NT2/D1 (cell line): ENCODE measurements around the gene ROBO1.

ENCODE experiments used
- SUZ12 ChIP-seq: IDR thresholded peaks from 2 replicates; pipeline ENCODE4 v1.6.1; 2011; ENCODE audit not compliant: insufficient read length, insufficient read depth; ENCODE audit errors: extremely low read depth
- YY1 ChIP-seq: IDR thresholded peaks from 2 replicates; pipeline ENCODE4 v1.6.1; 2011; ENCODE audit not compliant: insufficient read length, insufficient read depth

DNA sequence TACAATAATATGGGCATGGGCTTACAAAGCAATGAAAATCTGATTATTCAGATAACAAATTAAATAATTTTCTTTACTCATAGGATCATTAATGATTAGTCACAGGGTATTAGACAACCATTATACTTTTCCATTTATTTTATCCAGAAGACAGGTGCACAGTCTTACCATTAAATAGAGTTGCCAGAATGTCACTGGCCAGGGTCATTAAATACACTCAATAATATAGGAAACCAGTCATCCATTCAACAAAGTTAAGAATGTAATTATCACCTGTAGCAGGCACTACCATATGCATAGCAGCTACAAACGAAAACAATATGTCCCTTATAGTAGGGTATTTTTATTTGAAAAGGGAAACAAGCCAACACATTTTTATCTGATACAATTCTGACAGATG, 16.1 kb downstream of the ROBO1 start:
- no peak for TF ChIP-seq SUZ12
- TF ChIP-seq YY1, result no peak
